ENCODE data around the gene EMP2. TPM values are rescaled to one million over a fixed set of nuclear protein-coding genes. Genes with fewer than 3 reads are reported as not detected.
"Not testable (repeated sequence)": the region's sequence is repeated elsewhere in the genome, so short reads cannot be mapped to it uniquely, and the experiment has no call there.

Gene EMP2
- total RNA-seq, 2 donors from 2014 or later: 107 to 111 TPM

- ATAC-seq: no peak
- intact Hi-C loops (cut with DNase I, micrococcal nuclease): loop anchor here in 1 of 2 donors (10.0 kb wide), 1 partner anchor 403 kb away; no protein-coding TSS in a partner anchor
- DNase-seq: no peak
These were observed 68.6 kb downstream of the EMP2 start for GRCh38 chr16:10511829-10512228.

GRCh38 chr16:10510279-10510678 lies 70.1 kb downstream of the EMP2 start:
- DNase-seq (no peak), ATAC-seq (no peak)
- intact Hi-C loops (cut with DNase I, micrococcal nuclease): loop anchor here in 1 of 2 donors (10.0 kb wide), 1 partner anchor 405 kb away; no protein-coding TSS in a partner anchor

- peak; percentile 96 for ATAC-seq
- peak; percentile 31 to 38 for DNase-seq
- intact Hi-C loops (cut with DNase I, micrococcal nuclease): loop anchor here in 1 of 2 donors (2.0 to 10.0 kb wide), 2 partner anchors 253 to 405 kb away; no protein-coding TSS in a partner anchor
These were observed 70.8 kb downstream of the EMP2 start for GRCh38 chr16:10509534-10510025.

- ATAC-seq; intact Hi-C loops (cut with DNase I, micrococcal nuclease); DNase-seq: not testable (repeated sequence)
These were observed 75.1 kb downstream of the EMP2 start for GRCh38 chr16:10505286-10505685.

- intact Hi-C loops (cut with DNase I, micrococcal nuclease): no loop called here
- ATAC-seq (peak; percentile 71), DNase-seq (no peak)
These were observed 76.0 kb downstream of the EMP2 start for GRCh38 chr16:10504404-10504885.

- no peak for ATAC-seq
- intact Hi-C loops (cut with DNase I, micrococcal nuclease): no loop called here
- DNase-seq: no peak
These were observed 77.6 kb downstream of the EMP2 start for GRCh38 chr16:10502776-10503175.

- DNase-seq (no peak), ATAC-seq (peak; percentile 87)
- intact Hi-C loops (cut with DNase I, micrococcal nuclease): no loop called here
These were observed 79.3 kb downstream of the EMP2 start for GRCh38 chr16:10501016-10501607.

GRCh38 chr16:10500582-10500981 lies 79.8 kb downstream of the EMP2 start:
- ATAC-seq (no peak), DNase-seq (no peak)
- intact Hi-C loops (cut with DNase I, micrococcal nuclease): no loop called here

- intact Hi-C loops (cut with DNase I, micrococcal nuclease): no loop called here
- DNase-seq (no peak), ATAC-seq (no peak)
These were observed 83.0 kb downstream of the EMP2 start for GRCh38 chr16:10497132-10498101.

- DNase-seq (no peak), ATAC-seq (no peak)
- intact Hi-C loops (cut with DNase I, micrococcal nuclease): no loop called here
These were observed 85.4 kb downstream of the EMP2 start for GRCh38 chr16:10495031-10495345.

- DNase-seq: no peak
- ATAC-seq: no peak
- intact Hi-C loops (cut with DNase I, micrococcal nuclease): no loop called here
These were observed 85.9 kb downstream of the EMP2 start for GRCh38 chr16:10494343-10495030.

- no peak for ATAC-seq
- intact Hi-C loops (cut with DNase I, micrococcal nuclease): no loop called here
- DNase-seq: no peak
These were observed 87.1 kb downstream of the EMP2 start for GRCh38 chr16:10493276-10493675.

- intact Hi-C loops (cut with DNase I, micrococcal nuclease): no loop called here
- no peak for DNase-seq
- ATAC-seq: no peak
These were observed 90.3 kb downstream of the EMP2 start for GRCh38 chr16:10490141-10490540.

GRCh38 chr16:10485698-10486382 lies 94.6 kb downstream of the EMP2 start:
- ATAC-seq (no peak), DNase-seq (no peak)
- intact Hi-C loops (cut with DNase I, micrococcal nuclease): no loop called here

- intact Hi-C loops (cut with DNase I, micrococcal nuclease): no loop called here
- DNase-seq (no peak), ATAC-seq (no peak)
These were observed 95.2 kb downstream of the EMP2 start for GRCh38 chr16:10485159-10485558.

GRCh38 chr16:10480151-10480550 lies 100.2 kb downstream of the EMP2 start:
- intact Hi-C loops (cut with DNase I, micrococcal nuclease): no loop called here
- ATAC-seq (no peak), DNase-seq (no peak)
